ENCODE results near the gene KRTAP10-11. TPM values are rescaled to one million over a fixed set of nuclear protein-coding genes. Genes with fewer than 3 reads are reported as not detected.
"Not testable (repeated sequence)": the region's sequence is repeated elsewhere in the genome, so short reads cannot be mapped to it uniquely, and the experiment has no call there.

Gene KRTAP10-11
- total RNA-seq, 4 donors from 2014 or later: not detected

DNA sequence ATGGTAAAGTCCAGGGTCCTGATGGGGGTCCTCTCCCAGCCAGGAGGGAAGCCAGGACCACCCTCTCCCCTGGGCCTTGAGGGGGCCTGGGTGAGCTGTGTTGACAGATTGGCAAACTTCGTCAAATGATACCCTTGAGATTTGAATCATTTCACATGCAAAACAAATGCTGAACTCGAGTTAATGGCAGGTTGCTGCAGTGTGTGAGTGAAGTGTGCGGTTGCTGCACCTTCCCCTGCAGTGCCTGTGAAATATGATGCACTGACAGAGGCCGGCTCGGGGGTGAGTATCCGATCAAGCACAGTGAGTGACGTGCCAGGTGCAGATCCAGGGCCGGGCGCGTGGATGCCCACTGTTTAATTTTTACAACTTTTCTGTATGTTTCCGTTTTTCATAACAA is 41.5 kb downstream of the KRTAP10-11 start:
- TF ChIP-seq POLR2A (IDR thresholded peaks at IDR 0.05): no peak
- TF ChIP-seq, protein P1, sequence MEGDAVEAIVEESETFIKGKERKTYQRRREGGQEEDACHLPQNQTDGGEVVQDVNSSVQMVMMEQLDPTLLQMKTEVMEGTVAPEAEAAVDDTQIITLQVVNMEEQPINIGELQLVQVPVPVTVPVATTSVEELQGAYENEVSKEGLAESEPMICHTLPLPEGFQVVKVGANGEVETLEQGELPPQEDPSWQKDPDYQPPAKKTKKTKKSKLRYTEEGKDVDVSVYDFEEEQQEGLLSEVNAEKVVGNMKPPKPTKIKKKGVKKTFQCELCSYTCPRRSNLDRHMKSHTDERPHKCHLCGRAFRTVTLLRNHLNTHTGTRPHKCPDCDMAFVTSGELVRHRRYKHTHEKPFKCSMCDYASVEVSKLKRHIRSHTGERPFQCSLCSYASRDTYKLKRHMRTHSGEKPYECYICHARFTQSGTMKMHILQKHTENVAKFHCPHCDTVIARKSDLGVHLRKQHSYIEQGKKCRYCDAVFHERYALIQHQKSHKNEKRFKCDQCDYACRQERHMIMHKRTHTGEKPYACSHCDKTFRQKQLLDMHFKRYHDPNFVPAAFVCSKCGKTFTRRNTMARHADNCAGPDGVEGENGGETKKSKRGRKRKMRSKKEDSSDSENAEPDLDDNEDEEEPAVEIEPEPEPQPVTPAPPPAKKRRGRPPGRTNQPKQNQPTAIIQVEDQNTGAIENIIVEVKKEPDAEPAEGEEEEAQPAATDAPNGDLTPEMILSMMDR (IDR thresholded peaks at IDR 0.05): no peak
- intact Hi-C loops (cut with DNase I): no loop called here
- no peaks in the 10 kb centered on the region for H3K9me3 ChIP-seq
- no peaks in the 10 kb centered on the region for H3K36me3 ChIP-seq
- 60 to 83% methylated on average over 11 of the region's 11 CpGs for WGBS, 2 donors
- no peak for DNase-seq
- H3K4me1 ChIP-seq: no peaks in the 10 kb centered on the region
- no peaks in the 10 kb centered on the region for H3K27me3 ChIP-seq
- H3K4me3 ChIP-seq (replicated peaks in 1 of 3): no peak overlapping the region
- H3K27ac ChIP-seq: no peak overlapping the region

DNA sequence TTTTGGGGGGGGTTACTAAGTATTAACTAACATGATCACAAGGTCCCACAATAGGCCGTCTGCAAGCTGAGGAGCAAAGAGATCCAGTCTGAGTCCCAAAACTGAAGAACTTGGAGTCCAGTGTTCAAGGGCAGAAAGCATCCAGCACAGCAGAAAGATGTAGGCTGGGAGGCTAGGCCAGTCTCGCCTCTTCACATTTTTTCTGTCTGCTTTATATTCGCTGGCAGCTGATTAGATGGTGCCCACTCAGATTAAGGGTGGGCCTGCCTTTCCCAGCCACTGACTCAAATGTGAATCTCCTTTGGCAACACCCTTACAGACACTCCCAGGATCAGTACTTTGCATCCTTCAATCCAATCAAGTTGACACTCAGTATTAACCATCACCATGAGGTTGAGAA is 43.5 kb downstream of the KRTAP10-11 start:
- H3K9me3 ChIP-seq; H3K27ac ChIP-seq; H3K27me3 ChIP-seq; DNase-seq; H3K4me3 ChIP-seq (replicated peaks in 1 of 3); H3K4me1 ChIP-seq; H3K36me3 ChIP-seq; intact Hi-C loops (cut with DNase I): not testable (repeated sequence)
- WGBS, 2 donors: 94 to 97% methylated on average over 3 of the region's 3 CpGs

DNA sequence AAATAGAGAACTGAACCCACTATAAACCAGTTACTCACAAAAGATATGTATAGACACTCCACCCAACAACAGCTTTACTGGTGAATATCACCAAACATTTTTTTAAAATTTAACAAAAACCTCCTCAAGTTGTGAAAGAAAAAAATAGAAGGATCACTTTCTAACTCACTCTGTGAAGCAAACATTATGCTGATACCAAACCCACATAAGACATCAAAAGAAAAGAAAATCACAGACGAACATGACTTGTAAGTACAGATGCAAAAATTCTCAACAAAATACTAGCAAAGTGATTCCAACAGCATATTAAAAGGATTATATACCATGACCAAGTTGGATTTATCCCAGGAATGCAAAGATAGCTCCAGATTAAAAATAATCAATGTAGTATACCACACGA is 45.5 kb downstream of the KRTAP10-11 start:
- H3K27me3 ChIP-seq: no peaks in the 10 kb centered on the region
- WGBS, 2 donors: 71 to 82% methylated on average over 2 of the region's 2 CpGs
- H3K36me3 ChIP-seq: no peaks in the 10 kb centered on the region
- no peak overlapping the region for H3K27ac ChIP-seq
- DNase-seq: no peak
- no peaks in the 10 kb centered on the region for H3K4me1 ChIP-seq
- H3K4me3 ChIP-seq (replicated peaks in 1 of 3): no peak overlapping the region
- intact Hi-C loops (cut with DNase I): no loop called here
- TF ChIP-seq POLR2A (IDR thresholded peaks at IDR 0.05): no peak
- TF ChIP-seq, protein P1 (IDR thresholded peaks at IDR 0.05): no peak
- H3K9me3 ChIP-seq: no peaks in the 10 kb centered on the region

DNA sequence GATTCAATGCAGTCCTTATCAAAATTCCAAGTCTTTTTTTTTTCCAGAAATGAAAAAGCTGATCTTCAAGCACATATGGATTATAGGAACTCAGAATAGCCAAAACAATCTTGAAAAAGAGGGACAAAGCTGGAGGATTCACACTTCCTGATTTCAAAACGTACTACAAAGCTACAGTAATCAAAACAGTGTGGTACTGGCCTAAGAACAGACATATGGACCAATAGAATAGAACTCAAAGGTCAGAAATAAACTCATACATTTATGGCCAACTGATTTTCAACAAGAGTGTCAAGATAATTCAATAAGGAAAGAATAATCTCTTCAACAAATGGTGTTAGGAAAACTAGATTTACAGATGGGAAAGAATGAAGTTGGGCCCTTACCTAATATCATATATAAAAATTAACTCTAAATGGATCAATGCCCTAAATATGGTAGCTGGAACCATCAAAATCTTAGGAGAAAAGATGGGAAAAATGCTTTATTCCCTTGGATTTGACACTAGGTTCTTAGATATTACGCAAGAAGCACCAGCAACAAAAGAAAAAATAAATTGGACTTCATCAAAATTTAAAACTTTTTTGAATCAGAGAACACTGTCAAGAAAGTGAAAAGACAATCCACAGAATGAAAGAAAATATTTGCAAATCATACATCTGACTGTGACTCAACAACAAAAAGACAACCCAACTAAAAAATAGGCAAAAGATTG is 46.7 kb downstream of the KRTAP10-11 start:
- no peaks in the 10 kb centered on the region for H3K36me3 ChIP-seq
- H3K4me1 ChIP-seq: no peaks in the 10 kb centered on the region
- H3K27me3 ChIP-seq: no peaks in the 10 kb centered on the region
- no peaks in the 10 kb centered on the region for H3K9me3 ChIP-seq
- intact Hi-C loops (cut with DNase I): no loop called here
- no peak overlapping the region for H3K27ac ChIP-seq
- no peak overlapping the region for H3K4me3 ChIP-seq (replicated peaks in 1 of 3)
- 47 to 48% methylated on average over 2 of the region's 2 CpGs for WGBS, 2 donors
- TF ChIP-seq, protein P1 (IDR thresholded peaks at IDR 0.05): no peak
- TF ChIP-seq POLR2A (IDR thresholded peaks at IDR 0.05): no peak
- no peak for DNase-seq

GRCh38 chr21:44694776-44695175 is 48.6 kb downstream of the KRTAP10-11 start:
- 69 to 74% methylated on average over 11 of the region's 11 CpGs for WGBS, 2 donors
- DNase-seq: no peak
- no peak overlapping the region for H3K27ac ChIP-seq
- intact Hi-C loops (cut with DNase I): no loop called here
- no peaks in the 10 kb centered on the region for H3K4me1 ChIP-seq
- H3K27me3 ChIP-seq: no peaks in the 10 kb centered on the region
- TF ChIP-seq, protein P1 (IDR thresholded peaks at IDR 0.05): no peak
- TF ChIP-seq POLR2A (IDR thresholded peaks at IDR 0.05): no peak
- H3K36me3 ChIP-seq: no peaks in the 10 kb centered on the region
- no peak overlapping the region for H3K4me3 ChIP-seq (replicated peaks in 1 of 3)
- no peaks in the 10 kb centered on the region for H3K9me3 ChIP-seq
